A673 (cell line): ENCODE measurements around the gene AVPR1B. TPM values are rescaled to one million over a fixed set of nuclear protein-coding genes. Genes with fewer than 3 reads are reported as not detected.

Source experiments
- Bru-seq: library from RNA; stranded (reverse); fragments of 400-500 nt; gene quantifications from one replicate; lab custom pipeline; 2021; lab: Mats Ljungman, UMichigan
- BruChase-seq, 2 experiments: library from RNA; stranded (reverse); fragments of 400-500 nt; gene quantifications; one replicate each; lab custom pipeline; 2021; lab: Mats Ljungman, UMichigan
- BruUV-seq: library from RNA; stranded (reverse); fragments of 400-500 nt; replicated peaks from 2 replicates; lab custom pipeline; 2021; lab: Mats Ljungman, UMichigan
- CTCF ChIA-PET: fragments of 300-600 bp; sonication (Branson Sonifier 250); formaldehyde crosslinking; loops from one replicate; lab custom pipeline; 2022; ENCODE audit warnings: antibody characterized with exemption; lab: Charles Lee
- POLR2A ChIA-PET: fragments of 300-600 bp; sonication (Branson Sonifier 250); formaldehyde crosslinking; loops from one replicate; lab custom pipeline; 2022; ENCODE audit warnings: antibody characterized with exemption; ENCODE audit not compliant: low non-redundant PET; lab: Charles Lee
- DNase-seq: peaks from one replicate; pipeline ENCODE4 v3.0.0-alpha.2; 2015; ENCODE audit warnings: low spot score
- H3K27ac ChIP-seq: fragments of 200-600 bp; sonication (generic); 2 replicates; pipeline ENCODE4 v1.5.1; 2016; ENCODE audit warnings: mixed run types, low read depth, mild to moderate bottlenecking, mixed read lengths, antibody characterized with exemption, low read length; ENCODE audit not compliant: poor library complexity, severe bottlenecking
- H3K27me3 ChIP-seq: fragments of 200-600 bp; sonication (generic); replicated peaks from 2 replicates; pipeline ENCODE4 v1.6.1; 2017; ENCODE audit warnings: mixed run types, low read depth, mild to moderate bottlenecking, mixed read lengths, antibody characterized with exemption, low read length; ENCODE audit not compliant: insufficient read depth, poor library complexity
- H3K36me3 ChIP-seq: fragments of 200-600 bp; sonication (generic); 2 replicates; pipeline ENCODE4 v1.6.1; 2016; ENCODE audit warnings: mixed run types, mild to moderate bottlenecking, mixed read lengths, antibody characterized with exemption, low read length; ENCODE audit not compliant: insufficient read depth, poor library complexity, severe bottlenecking
- H3K4me1 ChIP-seq: fragments of 200-600 bp; sonication (generic); 2 replicates; pipeline ENCODE4 v1.6.1; 2017; ENCODE audit warnings: mixed run types, mild to moderate bottlenecking, mixed read lengths, antibody characterized with exemption, low read length; ENCODE audit not compliant: insufficient read depth, poor library complexity, severe bottlenecking
- H3K4me3 ChIP-seq: fragments of 200-600 bp; sonication (generic); 2 replicates; pipeline ENCODE4 v1.5.1; 2016; ENCODE audit warnings: low read depth, mixed run types, mild to moderate bottlenecking, mixed read lengths, low read length; ENCODE audit not compliant: poor library complexity, severe bottlenecking
- H3K9me3 ChIP-seq: fragments of 200-600 bp; sonication (generic); 2 replicates; pipeline ENCODE4 v1.6.1; 2016; ENCODE audit warnings: mixed run types, low read depth, mild to moderate bottlenecking, mixed read lengths, antibody characterized with exemption, low read length; ENCODE audit not compliant: poor library complexity, severe bottlenecking
- EZH2 ChIP-seq: fragments of 200-600 bp; sonication (generic); IDR thresholded peaks from 2 replicates; pipeline ENCODE4 v1.6.1; 2017; ENCODE audit warnings: borderline replicate concordance, low read depth, mild to moderate bottlenecking, mixed read lengths, antibody characterized with exemption, low read length; ENCODE audit not compliant: poor library complexity, severe bottlenecking
- intact Hi-C: fragments of 100-400 bp; cut with micrococcal nuclease; formaldehyde crosslinking; loops from one replicate; pipeline ENCODE4 v1.10.0; 2022; ENCODE audit not compliant: unreplicated experiment
- long read RNA-seq: library from polyadenylated mRNA; stranded (forward); transcript quantifications from one replicate; pipeline ENCODE4 v2.0.0, GENCODE V29; 2022
- total RNA-seq: library from RNA; stranded (reverse); gene quantifications from 2 replicates; pipeline ENCODE4 v1.2.3, GENCODE V29; 2021
- TF ChIP-seq, protein P1 (sequence below): fragments of 300-800, 200-600 bp; sonication (generic); conservative IDR thresholded peaks from 2 replicates; pipeline ENCODE4 v1.5.1; 2017; ENCODE audit warnings: low read depth, mild to moderate bottlenecking, antibody characterized with exemption, low read length, moderate library complexity, mixed read lengths

The AVPR1B gene, protein sequence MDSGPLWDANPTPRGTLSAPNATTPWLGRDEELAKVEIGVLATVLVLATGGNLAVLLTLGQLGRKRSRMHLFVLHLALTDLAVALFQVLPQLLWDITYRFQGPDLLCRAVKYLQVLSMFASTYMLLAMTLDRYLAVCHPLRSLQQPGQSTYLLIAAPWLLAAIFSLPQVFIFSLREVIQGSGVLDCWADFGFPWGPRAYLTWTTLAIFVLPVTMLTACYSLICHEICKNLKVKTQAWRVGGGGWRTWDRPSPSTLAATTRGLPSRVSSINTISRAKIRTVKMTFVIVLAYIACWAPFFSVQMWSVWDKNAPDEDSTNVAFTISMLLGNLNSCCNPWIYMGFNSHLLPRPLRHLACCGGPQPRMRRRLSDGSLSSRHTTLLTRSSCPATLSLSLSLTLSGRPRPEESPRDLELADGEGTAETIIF
- total RNA-seq (not detected in 2 replicates), Bru-seq, nascent RNA (not detected), BruChase-seq, experiment 1, labeled RNA remaining after a 2-hour chase (not detected), BruChase-seq, experiment 2, labeled RNA remaining after a 6-hour chase (not detected)
- long read RNA-seq, result 0 reads

DNA sequence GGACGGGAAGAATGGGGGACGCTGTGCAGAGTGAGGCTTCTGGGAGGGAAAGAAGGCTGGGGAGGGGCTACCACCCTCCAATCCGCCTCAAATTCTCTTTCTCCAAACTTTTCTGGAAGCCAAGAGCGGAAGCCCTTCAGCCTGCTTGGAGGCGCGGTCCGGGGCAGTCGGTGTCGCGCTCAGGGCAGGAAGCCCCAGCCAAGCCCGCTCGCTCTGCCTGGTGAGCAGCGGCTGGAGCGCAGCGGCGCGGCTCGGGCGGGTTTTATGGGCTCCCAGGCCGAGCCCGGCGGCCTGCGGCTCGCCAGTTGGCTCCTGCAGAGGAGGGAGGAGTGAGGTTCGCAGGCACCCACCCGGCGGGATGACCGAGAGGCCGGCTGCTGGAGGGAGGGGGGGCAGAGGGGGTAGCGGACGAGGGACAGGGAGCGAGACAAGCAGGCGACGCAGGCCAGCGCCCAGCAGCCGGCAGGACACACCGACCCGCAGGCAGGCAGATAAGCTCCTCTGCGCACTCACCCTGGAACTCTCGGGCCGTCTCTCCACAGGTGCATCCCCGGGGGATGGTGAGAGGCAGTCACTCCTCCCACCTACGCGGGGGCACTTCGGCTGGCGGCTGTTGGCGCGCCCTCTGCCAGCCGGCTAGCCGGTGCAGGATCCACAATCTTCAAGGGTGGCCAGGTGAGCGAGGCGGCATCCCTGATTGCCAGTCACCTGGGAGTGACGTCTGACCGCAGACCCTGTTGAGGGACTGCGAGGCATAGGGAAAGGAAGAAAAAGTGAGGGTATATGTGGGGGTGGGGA lies at the start of gene AVPR1B:
AVPR1B (minus strand) TSS at position 238 of the 798 bp plus-strand sequence. CDS start 498 bp downstream, outside the sequence.
- Histone ChIP-seq H3K4me1 (no peaks in the 10 kb centered on the region), H3K4me3 (peak within 1 kb of the TSS; percentile 36), H3K27ac (no peak within 1 kb of the TSS), H3K36me3 (no peaks in the 10 kb centered on the region), H3K9me3 (peaks cover 13% of the 10 kb centered on the region), H3K27me3 (peaks cover 39% of the 10 kb centered on the region)
- POLR2A ChIA-PET, result no interaction called here
- TF ChIP-seq, protein P1, sequence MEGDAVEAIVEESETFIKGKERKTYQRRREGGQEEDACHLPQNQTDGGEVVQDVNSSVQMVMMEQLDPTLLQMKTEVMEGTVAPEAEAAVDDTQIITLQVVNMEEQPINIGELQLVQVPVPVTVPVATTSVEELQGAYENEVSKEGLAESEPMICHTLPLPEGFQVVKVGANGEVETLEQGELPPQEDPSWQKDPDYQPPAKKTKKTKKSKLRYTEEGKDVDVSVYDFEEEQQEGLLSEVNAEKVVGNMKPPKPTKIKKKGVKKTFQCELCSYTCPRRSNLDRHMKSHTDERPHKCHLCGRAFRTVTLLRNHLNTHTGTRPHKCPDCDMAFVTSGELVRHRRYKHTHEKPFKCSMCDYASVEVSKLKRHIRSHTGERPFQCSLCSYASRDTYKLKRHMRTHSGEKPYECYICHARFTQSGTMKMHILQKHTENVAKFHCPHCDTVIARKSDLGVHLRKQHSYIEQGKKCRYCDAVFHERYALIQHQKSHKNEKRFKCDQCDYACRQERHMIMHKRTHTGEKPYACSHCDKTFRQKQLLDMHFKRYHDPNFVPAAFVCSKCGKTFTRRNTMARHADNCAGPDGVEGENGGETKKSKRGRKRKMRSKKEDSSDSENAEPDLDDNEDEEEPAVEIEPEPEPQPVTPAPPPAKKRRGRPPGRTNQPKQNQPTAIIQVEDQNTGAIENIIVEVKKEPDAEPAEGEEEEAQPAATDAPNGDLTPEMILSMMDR, result peak; percentile 20; the same call in 1 of the 2 replicates
- peak; percentile 54 for TF ChIP-seq EZH2
- no TSS peak for BruUV-seq
- DNase-seq, result peak; percentile 12
- CTCF ChIA-PET, result no interaction called here
- intact Hi-C loops, result no loop called here

GRCh38 chr1:206145771-206146290 lies 28.6 kb upstream of the AVPR1B start:
- no peak overlapping the region for H3K27ac ChIP-seq
- CTCF ChIA-PET, result no interaction called here
- TF ChIP-seq EZH2, result no peak
- TF ChIP-seq, protein P1, result no peak
- H3K9me3 ChIP-seq, result no peaks in the 10 kb centered on the region
- POLR2A ChIA-PET, result no interaction called here
- intact Hi-C loops, result no loop called here
- BruUV-seq, result no TSS peak
- no peaks in the 10 kb centered on the region for H3K4me1 ChIP-seq
- H3K27me3 ChIP-seq, result peaks cover 26% of the 10 kb centered on the region
- H3K36me3 ChIP-seq, result no peaks in the 10 kb centered on the region
- H3K4me3 ChIP-seq, result no peak overlapping the region
- no peak for DNase-seq

GRCh38 chr1:206144605-206145004 lies 27.4 kb upstream of the AVPR1B start:
- CTCF ChIA-PET, result no interaction called here
- TF ChIP-seq EZH2, result no peak
- TF ChIP-seq, protein P1, result no peak

More at GRCh38 chr1:206144605-206145004, 27.4 kb upstream of the AVPR1B start:
- Histone ChIP-seq H3K9me3 (no peaks in the 10 kb centered on the region), H3K4me1 (no peaks in the 10 kb centered on the region), H3K4me3 (no peak overlapping the region), H3K27ac (no peak overlapping the region), H3K27me3 (peaks cover 31% of the 10 kb centered on the region), H3K36me3 (no peaks in the 10 kb centered on the region)
- POLR2A ChIA-PET, result no interaction called here
- intact Hi-C loops, result no loop called here
- no TSS peak for BruUV-seq
- no peak for DNase-seq
